ENCODE results near the gene C20orf173. TPM values are rescaled to one million over a fixed set of nuclear protein-coding genes. Genes with fewer than 3 reads are reported as not detected.

C20orf173 gene
- total RNA-seq, 1 donor from 2014 or later: not detected

- Histone ChIP-seq H3K27ac (no peak overlapping the region), H3K4me1 (no peaks in the 10 kb centered on the region), H3K9me3 (no peaks in the 10 kb centered on the region), H3K27me3 (no peaks in the 10 kb centered on the region), H3K4me3 (no peak overlapping the region), H3K36me3 (peaks cover 16% of the 10 kb centered on the region)
- ATAC-seq: peak; percentile 77
- DNase-seq: peak; percentile 66
- peak; percentile 33 for TF ChIP-seq CTCF (IDR thresholded peaks at IDR 0.05)
- intact Hi-C loops (cut with DNase I): no loop called here
Observed at GRCh38 chr20:35561268-35561667, 31.8 kb upstream of the C20orf173 start.

GRCh38 chr20:35560541-35560940 is 31.1 kb upstream of the C20orf173 start:
- TF ChIP-seq CTCF (IDR thresholded peaks at IDR 0.05): no peak
- Histone ChIP-seq H3K27ac (no peak overlapping the region), H3K9me3 (no peaks in the 10 kb centered on the region), H3K4me3 (no peak overlapping the region), H3K4me1 (no peaks in the 10 kb centered on the region), H3K27me3 (no peaks in the 10 kb centered on the region), H3K36me3 (peaks cover 23% of the 10 kb centered on the region)
- intact Hi-C loops (cut with DNase I): no loop called here
- DNase-seq: no peak
- ATAC-seq: no peak

DNA sequence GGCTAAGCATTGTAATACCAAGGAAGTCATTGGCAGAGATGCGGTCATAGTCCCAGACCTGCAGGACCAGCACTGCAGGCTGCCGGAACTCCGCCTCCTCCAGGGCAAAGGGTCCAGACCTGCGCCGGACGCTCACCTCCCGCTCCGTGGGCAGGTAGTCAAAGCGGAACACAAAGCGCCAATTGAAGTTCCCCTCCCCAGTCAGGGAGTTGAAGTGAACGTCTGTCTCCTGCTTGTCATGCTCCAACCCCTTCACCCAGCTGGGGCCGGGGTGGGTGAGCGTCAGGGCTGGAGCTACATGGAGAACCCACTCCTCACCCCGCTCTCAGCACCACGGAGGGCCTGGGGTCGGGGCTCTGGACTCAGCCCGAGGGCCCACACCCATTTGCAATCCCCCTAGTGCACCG is 30.7 kb upstream of the C20orf173 start:
- no peaks in the 10 kb centered on the region for H3K4me1 ChIP-seq
- H3K27me3 ChIP-seq: no peaks in the 10 kb centered on the region
- no peak overlapping the region for H3K27ac ChIP-seq
- intact Hi-C loops (cut with DNase I): no loop called here
- DNase-seq (peak; percentile 59), ATAC-seq (no peak)
- H3K4me3 ChIP-seq: no peak overlapping the region
- H3K9me3 ChIP-seq: no peaks in the 10 kb centered on the region
- no peak for TF ChIP-seq CTCF (IDR thresholded peaks at IDR 0.05)
- H3K36me3 ChIP-seq: peaks cover 27% of the 10 kb centered on the region

DNA sequence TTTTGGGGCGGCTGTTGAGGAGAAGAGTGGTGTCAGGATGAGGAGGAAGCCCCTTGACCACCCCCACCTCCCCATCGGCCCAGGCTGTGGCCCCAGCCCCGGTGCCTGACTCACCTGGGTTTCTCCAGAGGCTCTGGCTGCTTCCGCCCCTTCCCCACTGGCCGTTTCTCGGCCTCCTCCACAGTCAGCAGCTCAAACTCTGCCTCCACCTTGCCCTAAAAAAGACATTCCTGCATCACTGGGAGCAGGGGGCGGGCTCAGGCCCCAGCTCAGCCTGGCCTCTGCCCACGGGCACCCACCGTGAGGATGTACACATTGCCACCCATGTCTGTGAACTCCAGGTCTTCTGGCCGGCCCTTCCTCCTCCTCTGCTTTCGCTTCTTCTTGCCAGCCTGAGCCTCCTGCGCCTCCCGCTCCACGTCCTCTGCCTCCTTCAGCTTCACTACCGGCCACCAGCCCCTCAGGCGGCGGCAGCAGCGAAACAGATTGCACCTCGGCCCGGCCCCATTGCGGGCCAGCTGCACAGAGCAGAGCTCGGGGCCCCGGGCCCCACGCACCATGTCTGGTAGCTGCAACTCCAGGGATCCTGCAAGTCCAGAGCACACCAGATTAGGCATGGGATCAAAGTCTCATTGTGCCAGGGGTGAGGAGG is 29.7 kb upstream of the C20orf173 start:
- ATAC-seq (no peak), DNase-seq (peak; percentile 51)
- Histone ChIP-seq H3K36me3 (peaks cover 34% of the 10 kb centered on the region), H3K4me3 (no peak overlapping the region), H3K9me3 (no peaks in the 10 kb centered on the region), H3K4me1 (no peaks in the 10 kb centered on the region), H3K27ac (no peak overlapping the region), H3K27me3 (no peaks in the 10 kb centered on the region)
- intact Hi-C loops (cut with DNase I): no loop called here
- TF ChIP-seq CTCF (IDR thresholded peaks at IDR 0.05): no peak

GRCh38 chr20:35558451-35558850 is 29.0 kb upstream of the C20orf173 start:
- no peak for TF ChIP-seq CTCF (IDR thresholded peaks at IDR 0.05)
- Histone ChIP-seq H3K4me1 (no peaks in the 10 kb centered on the region), H3K27ac (no peak overlapping the region), H3K36me3 (peaks cover 41% of the 10 kb centered on the region), H3K9me3 (no peaks in the 10 kb centered on the region), H3K4me3 (no peak overlapping the region), H3K27me3 (no peaks in the 10 kb centered on the region)
- intact Hi-C loops (cut with DNase I): no loop called here
- no peak for ATAC-seq
- DNase-seq: peak; percentile 33

- H3K27ac ChIP-seq: no peak overlapping the region
- ATAC-seq (no peak), DNase-seq (peak; percentile 43)
- intact Hi-C loops (cut with DNase I): no loop called here
- no peaks in the 10 kb centered on the region for H3K9me3 ChIP-seq
- TF ChIP-seq CTCF (IDR thresholded peaks at IDR 0.05): no peak
- H3K4me1 ChIP-seq: no peaks in the 10 kb centered on the region
- H3K27me3 ChIP-seq: no peaks in the 10 kb centered on the region
- H3K36me3 ChIP-seq: peaks cover 49% of the 10 kb centered on the region
- no peak overlapping the region for H3K4me3 ChIP-seq
Observed at GRCh38 chr20:35556871-35557270, 27.4 kb upstream of the C20orf173 start.
